HG03439 (cell line): ENCODE results near the gene KRT73.
"Not testable (repeated sequence)": the region's sequence is repeated elsewhere in the genome, so short reads cannot be mapped to it uniquely, and the experiment has no call there.

Experiments used
- ATAC-seq: cut with Tn5 transposase; IDR thresholded peaks from one replicate; pipeline ENCODE4 v1.9.1; 2021; ENCODE audit warnings: mild to moderate bottlenecking, moderate library complexity; ENCODE audit not compliant: unreplicated experiment

KRT73 gene

DNA sequence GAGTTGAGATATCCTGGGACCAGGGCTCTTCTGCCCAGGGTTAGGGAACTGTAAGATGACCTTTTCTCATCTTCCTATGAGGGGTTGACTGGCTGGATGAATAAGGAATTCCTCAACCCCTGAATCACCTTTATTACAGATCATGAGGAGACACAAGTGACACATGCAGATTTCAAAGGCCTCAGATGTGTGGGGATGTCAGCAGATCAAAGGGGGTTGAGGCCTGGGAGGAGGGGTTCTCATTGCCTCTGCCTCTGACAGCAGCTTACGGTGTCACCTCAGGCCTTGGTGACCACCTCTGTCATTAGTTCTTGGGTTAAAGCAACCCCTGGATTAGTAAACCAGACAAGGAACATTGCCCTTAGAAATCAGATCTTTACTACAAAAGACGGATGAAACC is 15.0 kb downstream of the KRT73 start:
- ATAC-seq = no peak

DNA sequence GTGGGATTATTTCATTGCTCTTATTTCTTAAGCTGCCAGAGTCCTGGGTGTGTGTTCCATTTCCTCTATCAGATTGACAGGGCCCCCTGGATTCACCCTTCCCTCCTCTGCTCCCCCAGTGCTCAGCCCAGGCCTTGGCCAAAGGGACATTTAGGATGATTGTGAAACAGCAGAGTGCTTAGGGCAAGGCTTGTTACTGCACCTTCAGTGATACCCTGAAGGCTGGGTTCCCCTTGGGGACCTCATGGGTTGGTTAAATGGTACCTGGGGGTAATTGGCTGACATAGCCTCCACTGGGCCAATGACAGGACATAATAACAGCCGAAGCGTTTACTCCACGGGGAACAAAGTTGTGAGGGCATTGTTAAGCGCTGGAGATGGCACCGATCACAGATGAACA is 15.8 kb downstream of the KRT73 start:
- no peak for ATAC-seq

DNA sequence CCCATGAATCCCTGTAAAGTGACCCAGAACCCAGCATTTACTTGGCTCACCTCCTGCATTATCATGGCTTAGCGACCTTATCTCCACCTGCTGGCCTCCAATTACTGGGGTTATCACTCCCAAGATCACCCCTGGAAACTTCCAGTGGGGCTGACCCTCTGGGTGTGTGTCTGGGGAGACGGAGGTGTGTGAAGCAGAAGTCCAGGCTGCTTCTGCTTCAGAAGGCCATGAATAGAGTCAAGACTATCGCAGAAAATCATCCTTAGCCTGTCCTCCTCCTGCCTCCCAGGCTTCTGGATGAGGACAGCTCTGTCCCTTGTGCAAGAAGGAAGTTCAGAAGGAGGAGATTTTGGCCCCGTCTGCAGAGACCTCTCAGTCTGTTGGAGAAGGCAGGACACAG is 16.7 kb downstream of the KRT73 start:
- no peak for ATAC-seq

DNA sequence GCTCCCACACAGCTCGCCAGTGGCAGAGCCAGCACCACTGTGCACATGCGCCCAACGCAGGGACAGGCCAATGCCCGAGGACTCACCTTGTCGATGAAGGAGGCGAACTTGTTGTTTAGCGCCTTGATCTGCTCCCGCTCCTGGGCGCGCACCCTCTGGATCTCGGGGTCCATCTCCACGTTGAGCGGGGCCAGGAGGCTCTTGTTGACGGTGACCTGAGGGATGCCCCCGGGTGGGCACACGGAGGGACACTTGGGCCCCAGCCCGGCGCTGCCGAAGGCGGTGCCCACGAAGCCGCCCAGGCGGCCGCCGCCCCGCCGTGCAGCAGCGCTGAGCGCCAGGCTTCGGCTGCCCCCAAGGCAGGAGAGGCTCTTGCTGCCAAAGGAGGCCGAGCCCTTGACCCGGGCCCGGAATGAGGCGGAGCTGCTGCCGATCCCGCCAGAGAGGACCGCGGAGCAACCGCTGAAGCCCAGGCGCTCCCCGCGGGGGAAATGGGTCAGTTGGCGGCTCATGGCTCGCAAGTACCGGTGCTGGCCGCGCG is 17.3 kb downstream of the KRT73 start, which contains the start of gene KRT72:
TSS of gene KRT72 (minus strand) at position 523 of the 541 bp plus-strand sequence. CDS start at position 512, 11 bp downstream.
- no peak for ATAC-seq

DNA sequence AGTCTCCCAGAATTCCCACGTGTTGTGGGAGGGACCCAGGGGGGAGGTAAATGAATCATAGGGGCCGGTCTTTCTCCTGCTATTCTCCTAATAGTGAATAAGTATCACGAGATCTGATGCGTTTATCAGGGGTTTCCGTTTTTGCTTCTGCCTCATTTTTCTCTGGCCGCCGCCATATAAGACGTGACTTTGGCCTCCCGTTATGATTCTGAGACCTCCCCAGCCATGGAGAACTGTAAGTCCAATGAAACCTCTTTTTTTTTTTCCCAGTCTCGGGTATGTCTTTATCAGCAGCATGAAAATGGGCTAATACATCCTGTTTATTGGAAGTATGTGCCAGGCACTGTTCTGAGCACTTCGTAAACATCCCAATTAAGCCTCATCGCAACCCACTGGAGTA is 17.9 kb downstream of the KRT73 start:
- no peak for ATAC-seq

DNA sequence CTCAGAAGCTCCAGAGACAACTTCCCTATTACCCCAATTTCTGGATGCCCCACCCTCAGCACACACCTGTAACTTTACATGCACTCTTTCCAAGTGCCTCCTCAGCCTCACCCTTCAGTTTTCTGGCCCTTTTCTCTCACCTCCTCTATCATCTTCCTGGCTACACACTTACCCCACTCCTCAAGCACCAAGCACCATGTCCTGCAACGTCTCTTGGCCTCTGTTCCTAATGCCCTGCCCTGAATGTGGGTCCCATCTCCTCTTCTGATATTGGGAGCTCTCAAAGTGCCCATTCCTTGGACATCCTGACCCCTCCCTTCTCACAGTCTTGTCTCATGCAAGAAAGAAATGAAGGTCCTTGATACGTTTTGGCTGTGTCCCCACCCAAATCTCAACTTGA is 18.3 kb downstream of the KRT73 start:
- no peak for ATAC-seq

DNA sequence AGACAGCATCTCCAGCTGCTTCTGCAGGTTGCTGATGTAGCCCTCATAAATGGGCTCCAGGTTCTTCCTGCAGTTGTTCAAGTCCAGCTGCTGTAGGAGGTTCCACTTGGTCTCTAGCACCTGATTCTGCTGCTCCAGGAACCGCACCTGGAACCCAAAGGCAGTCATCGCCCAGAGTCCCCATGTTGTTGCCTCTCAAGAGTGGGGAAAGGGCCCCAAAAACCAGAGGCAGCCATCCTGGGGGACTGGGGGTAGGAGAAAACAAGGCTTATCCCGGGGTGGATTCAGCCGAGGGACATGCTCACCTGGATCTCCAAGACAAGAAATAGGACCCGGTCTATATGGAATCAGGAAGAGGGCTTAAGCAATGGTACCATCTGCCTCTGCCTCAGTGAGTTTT is 19.4 kb downstream of the KRT73 start:
- ATAC-seq = no peak

DNA sequence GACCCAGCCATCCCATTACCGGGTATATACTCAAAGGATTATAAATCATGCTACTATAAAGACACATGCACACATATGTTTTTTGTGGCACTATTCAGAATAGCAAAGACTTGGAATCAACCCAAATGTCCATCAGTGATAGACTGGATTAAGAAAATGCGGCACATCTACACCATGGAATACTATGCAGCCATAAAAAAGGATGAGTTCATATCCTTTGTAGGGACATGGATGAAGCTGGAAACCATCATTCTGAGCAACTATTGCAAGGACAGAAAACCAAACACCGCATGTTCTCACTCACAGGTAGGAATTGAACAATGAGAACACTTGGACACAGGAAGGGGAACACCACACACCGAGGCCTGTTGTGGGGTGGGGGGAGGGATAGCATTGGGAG is 24.1 kb downstream of the KRT73 start:
- ATAC-seq = not testable (repeated sequence)

DNA sequence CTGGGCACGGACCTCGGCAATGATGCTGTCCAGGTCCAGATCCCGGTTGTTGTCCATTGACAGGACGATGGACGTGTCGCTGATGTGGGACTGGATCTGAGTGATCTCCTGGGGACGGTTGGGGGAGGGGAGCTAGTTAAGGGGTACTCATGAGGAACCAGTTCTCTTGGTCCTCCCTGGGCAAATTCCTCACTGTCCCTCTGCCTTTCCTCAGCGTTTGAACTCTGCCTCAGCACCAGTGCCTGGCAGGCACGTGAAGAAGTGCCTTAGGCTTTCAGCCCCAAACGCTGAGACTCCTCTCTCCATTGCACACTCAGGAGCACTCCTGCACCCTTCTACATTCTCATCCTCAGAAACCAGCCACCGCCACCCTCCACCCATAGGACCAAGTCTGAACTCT is 26.8 kb downstream of the KRT73 start:
- ATAC-seq = no peak

DNA sequence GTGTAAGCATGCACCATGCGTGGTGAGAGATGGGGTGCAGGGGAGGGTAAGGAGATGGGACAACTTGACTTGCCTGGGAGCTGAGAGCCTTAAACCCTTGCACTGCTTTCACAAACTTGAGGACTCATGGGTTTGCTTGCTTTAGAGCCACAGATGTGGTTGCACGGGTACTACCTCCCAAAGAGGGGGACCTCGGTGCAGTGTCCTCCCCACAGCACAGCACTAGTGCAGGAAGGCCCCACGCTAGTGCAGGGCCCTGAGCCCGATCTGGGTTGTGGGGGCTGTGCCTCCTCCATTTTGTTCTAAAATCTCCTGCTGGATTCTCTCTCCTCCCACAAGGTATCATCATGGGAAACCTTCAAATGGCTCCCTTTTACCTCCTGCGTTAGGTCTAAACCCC is 28.3 kb downstream of the KRT73 start:
- no peak for ATAC-seq

DNA sequence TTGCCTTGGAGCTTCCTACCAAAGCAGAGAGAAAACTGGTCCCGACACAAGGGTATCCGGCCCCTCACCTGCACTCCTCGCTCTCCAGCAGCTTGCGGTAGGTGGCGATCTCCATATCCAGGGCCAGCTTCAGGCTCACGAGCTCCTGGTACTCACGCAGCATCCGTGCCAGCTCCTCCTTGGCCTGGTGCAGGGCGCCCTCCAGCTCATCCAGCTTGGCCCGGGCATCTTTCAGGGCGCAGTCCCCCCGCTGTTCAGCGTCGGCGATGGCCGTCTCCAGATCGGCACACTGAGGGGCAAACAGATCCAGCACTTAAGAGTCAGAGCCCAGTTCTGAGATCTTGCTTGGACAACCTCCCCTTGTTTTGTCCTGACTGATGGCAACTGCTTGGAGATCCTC is 30.8 kb downstream of the KRT73 start:
- no peak for ATAC-seq

DNA sequence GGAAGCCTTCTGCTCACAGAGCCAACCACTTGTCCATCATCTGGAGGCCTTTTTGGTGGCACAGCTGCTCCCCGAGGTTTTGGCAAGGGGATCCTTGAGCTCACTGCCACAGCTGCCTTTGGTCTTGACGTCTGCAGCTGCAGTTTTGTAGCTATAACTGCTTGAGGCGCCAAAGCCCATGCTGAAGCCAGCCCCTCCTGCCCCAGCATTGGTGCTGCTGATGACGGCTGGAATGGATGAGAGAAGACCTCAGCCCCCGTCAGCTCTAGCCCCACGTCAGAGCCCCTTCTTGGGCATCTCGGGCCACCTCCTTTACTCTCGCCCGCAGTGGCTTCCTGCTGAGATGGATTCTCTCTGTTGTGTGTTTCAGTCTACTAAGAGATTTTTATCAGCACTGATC is 32.4 kb downstream of the KRT73 start:
- no peak for ATAC-seq

DNA sequence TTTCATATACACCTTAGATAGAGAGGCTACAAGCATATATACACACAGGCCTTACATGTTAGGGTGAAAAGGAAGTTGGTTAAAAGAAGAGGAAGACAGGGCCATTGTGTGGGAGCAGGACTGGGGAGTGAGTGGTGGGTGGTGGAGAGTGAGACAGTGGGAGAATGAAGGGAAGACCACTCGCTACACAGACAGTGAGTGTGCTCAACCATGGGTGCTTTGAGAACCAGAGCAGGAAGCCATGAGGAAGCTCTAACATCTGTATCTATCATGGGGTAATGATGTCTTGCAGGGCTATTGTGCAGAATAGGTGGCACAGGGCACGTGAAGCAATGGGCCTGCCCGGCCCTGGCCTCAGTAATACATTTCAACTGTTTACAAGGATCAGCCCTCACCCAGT is 33.3 kb downstream of the KRT73 start:
- no peak for ATAC-seq

DNA sequence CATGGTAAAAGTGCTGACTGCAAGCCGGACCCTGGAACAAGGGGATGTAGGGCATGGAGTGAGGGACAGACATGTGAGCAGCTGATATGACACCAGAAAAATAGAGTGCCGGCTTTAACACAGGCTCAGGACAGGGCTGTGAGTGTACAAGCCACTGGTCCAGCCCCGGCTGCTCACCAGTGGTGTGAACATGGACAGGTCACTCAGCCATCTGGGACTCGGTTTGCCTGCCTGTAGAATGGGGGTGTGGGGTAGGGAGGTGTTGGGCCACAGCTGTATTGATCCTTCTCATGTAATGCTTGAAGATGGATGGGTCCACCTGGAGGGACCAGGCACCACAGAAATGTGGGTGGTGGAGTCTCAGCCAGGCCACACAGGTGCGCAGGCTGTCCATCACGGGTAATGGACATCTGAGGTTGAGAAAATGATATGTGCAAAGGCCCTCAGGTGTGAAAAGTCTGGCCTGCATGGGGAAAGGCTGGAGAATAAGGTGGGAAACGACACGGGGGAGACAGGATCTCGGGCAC is 34.1 kb downstream of the KRT73 start:
- ATAC-seq = no peak

DNA sequence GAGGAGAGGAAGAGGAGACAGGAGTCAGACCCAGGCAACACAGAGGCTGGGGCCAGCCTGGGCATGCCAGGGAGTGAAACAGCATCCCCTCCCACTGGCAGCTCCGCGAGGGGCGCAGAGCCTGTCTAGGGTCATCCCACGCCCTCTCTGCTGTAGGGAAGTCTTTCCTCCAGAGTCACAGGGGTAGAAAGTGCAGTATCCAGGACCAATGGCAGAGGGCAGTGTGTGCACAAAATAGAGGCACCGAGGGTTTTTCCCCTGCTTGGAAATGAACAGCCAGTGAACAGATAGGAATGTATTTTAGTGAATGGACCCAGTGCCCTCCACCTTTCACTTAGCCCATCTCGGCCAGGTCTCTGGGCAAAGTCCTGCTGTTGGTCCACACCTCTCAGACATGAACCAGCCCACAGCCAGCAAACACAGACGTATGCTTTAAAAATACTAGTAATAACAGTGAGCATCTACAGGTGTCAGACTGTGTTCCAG is 35.3 kb downstream of the KRT73 start:
- no peak for ATAC-seq

DNA sequence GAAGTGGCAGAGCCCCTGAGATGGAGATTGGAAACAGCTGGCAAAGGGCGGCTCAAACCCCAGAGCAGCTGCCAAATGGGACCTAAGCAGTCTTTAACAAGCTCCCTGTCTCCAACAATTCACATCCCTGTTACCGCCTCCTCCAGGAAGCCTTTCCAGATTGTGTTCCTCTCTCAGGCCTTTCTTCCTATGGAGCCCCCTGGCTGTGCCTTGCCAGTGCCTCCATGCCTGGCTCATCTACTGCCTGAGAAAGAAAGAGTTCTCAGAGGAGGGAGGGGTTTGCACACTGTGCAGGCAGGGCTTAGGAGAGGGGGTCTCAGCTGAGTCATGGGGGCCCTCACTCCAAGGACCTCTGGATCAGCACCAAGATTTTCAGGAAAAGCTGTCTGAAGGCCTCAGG is 35.9 kb downstream of the KRT73 start:
- ATAC-seq = no peak

DNA sequence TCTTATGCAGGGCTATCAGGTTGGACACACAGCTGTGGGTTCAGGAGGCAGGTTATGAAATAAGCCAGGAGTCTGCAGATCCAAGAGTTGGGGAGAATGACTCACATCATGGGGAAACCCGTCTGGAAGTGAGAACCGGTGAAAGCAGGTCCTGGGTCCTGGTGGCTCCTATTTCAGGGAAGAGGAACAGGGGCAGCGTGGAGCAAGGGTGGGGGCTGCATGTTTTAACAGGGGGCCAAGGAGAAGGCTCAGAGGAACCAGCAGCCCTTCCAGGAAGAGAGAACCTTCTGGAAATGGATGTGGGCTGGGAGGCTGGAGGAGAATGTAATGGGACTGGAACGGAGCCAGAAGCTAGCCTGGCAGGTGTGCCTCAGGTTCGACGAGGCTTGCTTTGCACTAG is 36.9 kb downstream of the KRT73 start:
- no peak for ATAC-seq

DNA sequence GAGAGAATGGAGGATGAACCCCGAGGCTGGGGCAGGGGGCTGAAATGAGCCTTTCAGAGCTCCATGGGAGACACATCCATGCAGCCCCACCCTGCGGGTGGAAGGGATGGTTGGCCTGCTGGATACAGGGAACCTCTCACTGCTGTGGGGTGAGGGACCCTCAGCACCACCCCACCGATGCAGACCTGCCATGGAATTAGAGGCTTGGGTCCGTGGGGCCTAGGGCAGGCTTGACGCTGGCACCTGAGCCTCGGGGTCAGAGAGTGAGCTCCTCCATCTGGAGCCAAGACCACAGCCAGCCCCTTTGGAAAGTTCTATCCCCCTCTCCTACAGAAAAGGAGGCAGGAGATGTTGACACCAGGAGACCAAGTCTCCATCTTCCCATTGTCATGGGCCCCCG is 37.3 kb downstream of the KRT73 start:
- ATAC-seq = no peak

DNA sequence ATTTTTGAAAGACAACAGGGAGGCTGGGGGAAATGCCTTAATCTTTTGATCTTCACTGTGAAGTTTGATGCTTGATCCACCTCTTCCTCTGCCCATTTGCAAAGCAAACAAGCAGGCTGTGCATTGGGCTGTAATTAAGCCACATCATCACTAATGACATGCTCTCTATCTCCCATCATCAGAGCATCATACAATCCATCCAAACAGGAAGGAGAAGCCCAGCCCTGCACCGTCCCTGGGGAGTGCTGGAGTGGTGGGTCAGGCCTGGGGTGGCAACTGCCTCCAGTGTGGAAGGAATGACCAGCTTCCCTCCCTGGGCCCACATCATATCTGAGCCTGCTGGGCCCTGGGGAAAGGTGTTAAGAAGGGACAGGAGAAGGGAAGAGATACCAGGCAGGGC is 37.9 kb downstream of the KRT73 start:
- ATAC-seq = no peak

DNA sequence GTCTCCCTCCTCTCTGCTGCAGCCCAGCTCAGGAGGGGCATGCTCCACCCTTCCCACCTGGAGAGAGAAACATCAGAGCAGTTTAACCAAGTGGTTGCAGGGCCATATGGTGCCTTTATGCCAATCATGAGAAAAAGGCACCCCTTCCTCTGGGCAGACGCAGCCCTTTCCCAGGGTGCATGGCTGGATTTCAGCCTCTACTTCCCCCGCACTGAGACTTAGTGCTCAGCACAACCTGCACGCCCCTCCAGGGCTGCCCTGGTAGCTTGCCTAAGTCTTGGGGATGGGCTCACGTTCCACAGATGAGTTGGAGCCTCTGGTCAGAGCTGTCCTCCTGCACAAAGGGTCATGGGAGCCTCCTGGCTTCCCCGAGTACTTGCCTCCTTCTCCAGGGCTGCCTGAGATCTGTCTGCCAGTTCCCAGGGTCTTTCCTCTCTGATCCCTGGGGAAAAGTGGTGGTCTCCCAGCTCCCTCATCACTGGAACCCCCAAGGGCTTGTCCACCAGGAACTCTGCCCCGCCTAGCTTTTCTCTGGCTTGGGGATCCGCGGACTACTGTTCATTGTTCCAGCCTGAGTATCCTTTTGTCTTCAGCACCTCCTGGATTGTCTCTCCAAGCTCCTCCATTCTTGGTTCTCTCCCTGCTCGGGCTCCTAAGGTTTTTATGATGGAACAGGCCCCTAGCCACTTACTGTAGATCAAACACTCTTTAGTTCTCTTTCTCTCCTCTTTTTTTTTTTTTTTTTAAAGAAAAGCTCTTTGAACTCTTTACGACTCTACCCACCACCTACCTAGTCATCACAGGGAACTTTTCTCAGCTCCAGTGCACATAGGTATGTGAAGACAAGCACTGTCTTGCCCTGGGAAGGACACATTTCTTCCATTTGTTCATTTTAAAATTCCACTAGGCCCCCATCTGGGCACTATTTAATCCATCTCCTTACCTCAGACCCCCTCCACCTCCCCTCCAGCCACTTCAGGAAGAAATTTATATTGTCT is 38.6 kb downstream of the KRT73 start:
- no peak for ATAC-seq

DNA sequence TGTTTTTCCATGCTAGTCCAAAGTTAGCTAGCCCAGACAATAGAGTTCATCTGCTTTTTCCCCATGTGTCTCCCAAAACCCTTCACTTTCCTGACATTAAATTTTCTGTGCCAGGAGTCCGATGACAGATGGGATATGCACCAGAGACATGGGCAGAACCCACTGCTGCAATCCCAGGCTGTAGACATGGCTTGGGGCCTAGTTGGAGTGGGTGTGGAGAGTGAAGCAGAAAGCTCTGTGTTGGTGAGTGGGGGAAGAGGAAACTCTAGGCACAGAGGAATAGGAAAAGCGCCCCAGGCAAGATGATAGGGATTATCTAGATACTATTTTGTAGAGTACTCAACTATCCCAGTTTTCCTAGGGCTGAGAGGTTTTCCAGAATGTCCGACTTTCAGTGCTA is 39.9 kb downstream of the KRT73 start:
- ATAC-seq = no peak

DNA sequence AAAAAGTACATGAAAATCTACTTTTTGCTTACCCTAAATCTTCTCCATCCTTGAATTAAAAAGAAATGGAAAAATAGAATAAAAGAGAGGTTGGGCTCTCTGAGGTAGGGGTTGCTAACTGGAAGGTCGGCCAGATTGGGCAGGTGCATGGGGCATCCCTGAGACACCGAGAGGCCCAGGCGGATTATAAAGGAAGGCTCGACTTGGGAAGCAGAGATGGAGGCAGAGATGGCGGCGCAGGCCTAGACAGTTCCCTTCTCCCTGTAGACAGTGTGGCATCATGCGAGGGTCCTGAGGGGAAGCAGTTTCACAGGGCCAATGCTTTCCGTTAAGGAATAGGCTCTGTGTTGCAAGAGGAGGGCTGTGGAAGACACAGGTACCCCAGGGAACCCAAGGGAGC is 41.0 kb downstream of the KRT73 start:
- ATAC-seq = no peak
